Measurements from ENCODE around the gene SLC1A4.

The SLC1A4 gene

DNA sequence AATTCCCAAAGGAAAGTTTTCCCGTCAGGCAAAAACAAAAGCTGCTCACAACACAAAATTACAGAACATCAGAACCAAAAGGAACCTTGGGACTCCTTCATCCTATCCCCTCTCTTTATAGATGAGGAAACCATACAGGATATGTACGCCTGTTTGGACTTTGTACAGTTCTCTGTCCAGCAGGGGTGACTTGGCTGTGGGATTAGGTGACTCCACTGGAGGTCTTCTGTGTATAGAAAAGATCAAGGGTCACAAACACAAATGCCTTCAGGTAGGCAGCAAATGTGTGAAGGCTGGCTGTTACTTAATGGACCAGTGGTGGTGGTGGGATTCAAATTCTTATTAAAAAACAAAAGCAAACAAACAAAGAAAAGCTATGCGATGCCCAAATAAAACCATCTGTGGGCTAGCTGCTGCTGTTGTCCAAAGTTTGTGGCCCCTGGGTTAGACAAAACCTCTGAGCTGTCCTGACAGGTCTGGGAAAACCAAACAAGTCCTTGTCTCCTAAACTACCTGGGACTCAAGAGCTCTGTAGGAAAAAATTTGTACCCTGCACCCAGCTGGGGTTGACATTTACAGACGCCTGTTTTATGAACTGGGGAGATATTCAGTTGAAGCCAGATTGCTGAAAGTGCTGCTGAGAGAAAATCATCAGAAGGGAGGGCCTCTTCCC, 65.7 kb downstream of the SLC1A4 start:
- DNase-seq (ENCODE audit: low read depth): no peak

DNA sequence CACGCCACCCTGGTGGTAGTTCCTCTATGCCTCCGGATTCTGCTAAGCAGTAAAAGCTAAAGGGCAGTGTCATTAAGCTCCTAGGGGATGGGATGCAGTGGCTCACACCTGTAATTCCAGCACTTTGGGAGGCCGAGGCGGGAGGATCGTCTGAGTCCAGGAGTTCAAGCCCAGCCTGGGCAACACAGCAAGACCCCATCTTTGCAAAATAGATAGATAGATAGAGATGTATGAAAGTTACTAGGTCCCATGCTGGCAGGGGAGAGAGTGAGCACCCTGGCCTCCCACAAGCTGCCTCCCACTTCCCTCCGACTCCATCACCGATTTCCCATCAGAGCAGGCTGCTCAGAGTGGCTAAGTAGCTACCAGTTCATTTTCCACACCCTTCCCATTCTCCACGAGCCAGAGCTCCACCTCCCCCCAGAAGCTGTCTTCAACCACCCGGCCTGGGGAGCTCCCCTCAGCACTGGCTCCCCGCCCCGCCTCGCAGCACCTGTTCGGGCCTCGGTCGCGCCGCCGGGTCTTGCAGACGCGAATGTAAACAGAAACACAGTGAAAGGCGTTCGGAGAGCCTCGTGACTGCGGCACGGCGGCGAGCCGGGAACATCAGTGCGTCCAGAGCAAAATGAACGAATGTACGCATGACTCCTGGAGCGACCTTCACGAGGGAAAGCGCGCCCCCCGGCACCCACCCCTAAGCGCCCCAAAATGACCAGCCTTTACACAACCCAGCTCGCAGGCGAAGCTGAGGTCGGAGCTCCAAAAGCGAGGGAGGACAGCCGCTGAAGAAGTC, 66.4 kb downstream of the SLC1A4 start:
- peak; percentile 28 for DNase-seq (ENCODE audit: low read depth)

DNA sequence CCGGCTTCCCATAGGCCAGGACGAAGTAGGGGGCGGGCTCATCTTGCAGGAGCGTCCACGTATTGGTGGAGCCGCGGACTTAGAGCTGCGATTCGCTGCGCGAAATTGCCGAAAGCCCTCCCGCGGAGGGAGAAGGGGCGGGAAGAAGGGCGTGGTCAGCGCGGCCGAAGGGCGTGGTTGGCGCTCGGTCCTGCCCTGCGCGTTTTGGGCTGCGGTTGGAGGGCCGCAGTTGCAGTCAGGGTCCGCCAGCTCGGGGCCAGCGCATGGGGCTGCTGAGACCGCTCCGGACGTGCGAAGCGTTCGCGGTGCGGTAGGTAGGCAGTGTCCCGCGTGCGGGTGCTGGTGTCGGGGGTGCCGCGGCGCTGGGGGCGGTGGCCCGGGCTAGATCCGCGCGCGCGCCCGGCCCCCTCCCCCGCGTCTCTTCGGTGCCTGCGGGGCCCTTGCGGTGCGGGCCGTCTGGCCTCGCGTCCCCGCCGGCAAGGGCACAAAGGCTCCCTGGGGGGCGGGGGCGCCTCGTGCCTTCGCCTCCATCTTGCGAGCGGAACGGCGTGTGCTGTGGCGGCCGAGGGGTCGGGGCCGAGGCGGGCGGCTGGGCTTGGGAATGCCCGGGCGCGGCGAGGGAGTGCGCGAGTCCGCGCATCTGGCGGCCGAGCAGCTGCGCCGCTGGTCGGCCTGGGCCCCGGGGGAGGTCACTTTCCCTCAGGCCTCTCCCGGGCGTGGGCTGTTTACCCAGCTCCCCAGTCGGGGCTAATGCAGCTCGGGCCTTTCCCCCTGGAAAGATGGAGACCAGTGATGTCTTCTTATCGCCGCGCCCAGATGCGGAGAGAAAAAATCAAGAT, 67.2 kb downstream of the SLC1A4 start, which contains the start of gene CEP68:
Gene CEP68 (plus strand): TSS at position 202 of the 839 bp plus-strand sequence. CDS start 13,029 bp downstream, outside the sequence.
- peak; percentile 92 for DNase-seq (ENCODE audit: low read depth)

DNA sequence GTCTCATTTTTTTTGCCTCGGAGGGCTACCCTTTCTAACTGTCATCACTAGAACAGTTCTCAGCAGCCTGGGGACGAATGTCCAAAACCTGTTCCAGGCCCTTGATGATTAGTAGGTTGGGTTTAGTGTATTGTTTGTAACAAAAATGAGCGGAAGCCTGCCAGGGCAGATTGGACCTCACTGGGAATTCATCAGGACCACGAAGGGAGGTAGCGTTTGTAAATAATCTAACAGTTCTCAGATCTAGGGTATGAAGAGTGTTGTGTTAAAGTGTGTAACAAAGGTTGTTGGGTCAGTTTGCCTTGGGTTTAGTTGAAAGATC, 67.8 kb downstream of the SLC1A4 start:
- DNase-seq (ENCODE audit: low read depth): no peak

DNA sequence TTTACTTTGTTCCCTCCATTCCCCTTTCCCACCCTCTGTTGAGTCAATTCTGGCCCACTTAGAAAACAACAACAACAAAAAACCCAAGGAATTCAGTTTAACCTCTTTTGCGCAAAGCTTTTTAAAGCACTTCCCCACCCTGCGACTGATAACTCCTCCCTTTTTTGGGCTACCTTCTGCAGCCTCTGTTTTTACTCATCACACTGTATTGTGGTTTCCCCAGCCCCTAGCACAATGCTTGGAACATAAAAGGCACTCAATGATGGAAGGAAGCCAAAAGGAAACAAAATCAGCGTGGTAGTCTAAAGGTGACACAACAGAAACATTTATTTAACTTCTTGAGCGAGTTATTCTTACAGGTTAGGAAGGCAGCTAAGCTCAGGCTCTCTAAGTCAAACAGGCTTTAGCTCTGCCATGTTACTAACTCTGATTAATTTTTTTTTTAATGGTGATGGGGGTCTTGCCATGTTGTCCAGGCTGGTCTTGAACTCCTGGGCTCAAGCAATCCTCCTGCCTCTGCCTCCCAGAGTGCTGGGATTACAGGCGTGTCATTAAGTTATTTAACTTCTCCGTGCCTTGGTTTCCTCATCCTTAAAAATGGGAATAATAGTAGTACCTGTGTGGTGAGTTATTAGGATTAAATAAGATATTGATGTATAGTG, 68.3 kb downstream of the SLC1A4 start:
- DNase-seq (ENCODE audit: low read depth): no peak

DNA sequence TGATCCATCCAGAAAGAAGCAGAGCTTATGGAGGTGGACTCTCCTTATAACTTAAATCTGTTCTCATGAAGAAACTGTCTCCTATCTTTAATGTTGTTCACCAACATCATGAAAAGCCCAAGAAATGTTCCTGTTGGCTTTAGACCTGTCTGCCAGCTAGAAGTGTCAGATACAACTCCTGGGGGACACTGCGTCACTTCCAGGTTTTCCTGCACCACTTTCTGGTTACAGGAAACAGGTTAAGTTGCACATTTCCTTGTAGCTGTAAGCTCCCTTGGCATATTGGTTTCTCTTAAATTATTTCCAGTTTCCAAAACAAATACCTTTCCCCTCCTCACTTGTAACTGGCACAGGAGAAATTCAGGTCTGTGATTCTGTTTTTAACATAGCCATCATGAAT, 69.9 kb downstream of the SLC1A4 start:
- DNase-seq (ENCODE audit: low read depth): no peak

DNA sequence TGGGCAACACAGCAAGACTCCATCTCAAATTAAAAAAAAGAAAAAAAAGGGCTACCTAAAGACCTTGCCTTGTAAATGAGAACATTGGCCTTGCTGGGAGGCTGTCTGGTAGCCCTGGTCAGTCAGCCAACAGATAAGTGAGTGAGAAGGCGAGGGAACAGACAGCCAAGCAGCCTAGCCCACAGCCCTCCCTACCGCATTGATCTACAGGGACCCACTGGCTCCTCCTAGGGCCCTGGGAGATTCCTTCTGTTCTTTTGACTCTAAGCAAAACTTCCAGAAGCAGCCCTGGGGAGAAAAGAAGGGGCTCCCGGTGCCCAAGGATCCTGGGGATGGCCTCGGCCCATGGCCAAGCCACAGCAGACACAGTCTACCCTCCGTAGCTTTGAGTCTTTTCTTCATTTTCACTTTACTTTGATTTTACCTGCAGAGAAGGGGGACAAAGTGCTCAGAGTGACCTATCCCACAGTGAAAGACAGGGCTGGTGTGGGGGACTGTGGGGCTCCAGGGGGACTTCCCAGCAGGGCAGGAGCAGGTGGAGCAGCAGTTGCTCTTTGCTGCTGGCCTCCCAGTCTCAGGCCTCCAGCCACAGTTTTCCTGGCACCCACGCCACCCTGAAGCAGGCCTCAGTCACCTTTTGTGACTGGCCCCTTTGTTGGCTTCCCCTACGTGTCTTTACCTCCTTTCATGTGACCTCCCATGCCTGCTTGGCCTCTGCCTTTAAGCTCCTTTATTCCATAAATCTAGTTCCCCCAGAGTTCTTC, 72.1 kb downstream of the SLC1A4 start:
- no peak for DNase-seq (ENCODE audit: low read depth)

DNA sequence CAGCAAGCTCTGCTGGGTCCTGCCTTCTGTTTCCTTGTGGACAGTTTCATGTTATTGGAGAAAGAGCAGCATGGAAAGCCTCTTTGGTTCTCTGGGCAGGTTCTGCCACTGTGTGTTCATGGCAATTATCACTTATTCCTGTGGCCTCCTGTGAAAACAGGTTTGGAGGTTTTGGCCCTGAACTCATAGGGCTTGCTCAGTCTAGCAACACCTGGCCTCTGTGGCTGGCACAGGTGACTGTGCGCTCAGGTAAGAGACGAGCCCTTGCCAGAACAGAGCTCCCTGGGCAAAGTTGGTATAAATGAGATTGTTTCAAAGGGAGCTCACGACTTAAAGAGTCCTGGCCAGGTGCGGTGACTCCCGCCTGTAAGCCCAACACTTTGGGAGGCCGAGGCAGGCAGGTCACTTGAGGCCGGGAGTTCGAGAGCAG, 72.7 kb downstream of the SLC1A4 start:
- no peak for DNase-seq (ENCODE audit: low read depth)

DNA sequence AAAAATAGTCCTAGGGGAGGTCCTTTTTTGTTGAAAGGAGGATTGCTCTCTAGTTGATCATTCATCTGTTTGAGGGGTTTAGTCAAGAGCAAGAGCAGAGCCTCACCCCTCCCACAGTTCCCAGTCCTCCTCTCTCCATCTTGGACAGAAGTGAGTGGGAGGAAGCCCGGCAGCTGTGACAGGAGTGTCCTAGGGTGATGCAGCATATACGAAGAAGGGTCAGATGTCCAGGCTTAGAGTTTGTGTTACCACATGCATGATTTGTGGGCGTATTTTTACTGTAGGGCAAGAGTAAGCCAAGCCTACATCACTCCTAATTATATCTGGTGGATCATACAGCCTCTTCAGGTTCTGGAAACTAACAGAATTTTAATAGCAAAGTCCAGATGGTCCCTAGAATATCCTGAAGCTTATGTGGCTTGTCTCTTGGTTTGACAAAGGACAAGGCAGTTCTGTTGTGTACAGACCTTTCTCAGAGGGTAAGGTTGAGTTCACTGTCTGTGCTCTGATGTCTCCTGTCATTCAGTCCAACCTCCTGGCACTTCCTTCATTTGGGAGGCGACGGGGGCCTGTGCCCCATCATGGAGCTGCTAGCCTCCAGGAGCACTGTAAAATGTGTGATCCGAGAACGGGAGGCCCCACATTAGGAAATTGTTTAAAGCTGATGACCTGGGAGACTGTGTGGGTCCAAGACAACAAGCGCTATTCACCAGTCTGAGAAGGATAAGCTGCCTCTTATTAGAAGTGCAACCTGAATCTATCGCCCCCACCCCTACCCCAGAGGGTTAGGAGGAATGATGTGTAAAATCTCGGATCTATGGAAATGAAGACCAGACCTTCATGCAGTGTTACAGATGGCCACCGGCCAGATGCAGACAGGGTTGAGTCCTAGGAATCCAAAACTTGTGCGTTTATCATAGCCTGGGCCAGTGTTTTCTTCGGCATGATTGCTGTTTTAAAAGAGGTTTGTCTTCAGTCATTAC, 73.9 kb downstream of the SLC1A4 start:
- DNase-seq (ENCODE audit: low read depth): no peak

DNA sequence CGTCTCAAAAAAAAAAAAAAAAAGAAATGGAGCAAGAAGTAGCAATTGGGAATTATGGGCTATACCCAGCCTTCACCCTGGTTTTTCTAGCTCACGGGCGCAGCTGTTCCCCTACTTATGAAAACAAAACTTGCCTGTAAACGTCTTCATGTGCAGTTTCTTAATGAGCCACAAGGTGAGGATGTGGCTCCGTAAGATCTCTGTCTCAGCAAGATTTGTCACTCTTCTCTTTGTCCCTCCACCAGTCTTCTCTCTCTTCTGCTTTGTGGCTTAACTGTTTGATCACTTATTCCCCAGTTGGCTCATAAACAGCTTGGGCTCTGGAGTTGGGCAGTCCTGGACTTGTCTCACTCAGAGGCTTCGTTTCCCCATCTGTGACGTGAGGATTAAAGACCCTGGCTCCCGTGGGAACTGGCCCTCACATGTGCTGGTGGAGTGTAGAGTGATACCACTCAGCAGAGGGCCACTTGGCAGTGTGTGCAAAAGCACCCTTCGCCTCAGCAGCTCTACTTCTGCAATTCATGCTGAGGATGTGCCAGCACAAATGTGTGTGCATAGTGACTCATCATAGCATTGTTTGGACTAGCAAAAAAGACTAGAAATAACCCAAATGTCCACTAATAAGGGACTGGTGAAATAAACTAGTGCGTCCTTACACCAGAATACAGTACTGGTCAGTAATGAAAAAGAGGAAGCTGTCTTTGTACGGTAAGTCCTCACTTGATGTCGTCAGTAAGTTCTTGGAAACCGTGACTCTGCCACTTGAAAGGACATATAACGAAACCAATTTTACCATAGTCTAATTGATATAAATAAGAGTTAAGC, 75.7 kb downstream of the SLC1A4 start:
- DNase-seq (ENCODE audit: low read depth): no peak

DNA sequence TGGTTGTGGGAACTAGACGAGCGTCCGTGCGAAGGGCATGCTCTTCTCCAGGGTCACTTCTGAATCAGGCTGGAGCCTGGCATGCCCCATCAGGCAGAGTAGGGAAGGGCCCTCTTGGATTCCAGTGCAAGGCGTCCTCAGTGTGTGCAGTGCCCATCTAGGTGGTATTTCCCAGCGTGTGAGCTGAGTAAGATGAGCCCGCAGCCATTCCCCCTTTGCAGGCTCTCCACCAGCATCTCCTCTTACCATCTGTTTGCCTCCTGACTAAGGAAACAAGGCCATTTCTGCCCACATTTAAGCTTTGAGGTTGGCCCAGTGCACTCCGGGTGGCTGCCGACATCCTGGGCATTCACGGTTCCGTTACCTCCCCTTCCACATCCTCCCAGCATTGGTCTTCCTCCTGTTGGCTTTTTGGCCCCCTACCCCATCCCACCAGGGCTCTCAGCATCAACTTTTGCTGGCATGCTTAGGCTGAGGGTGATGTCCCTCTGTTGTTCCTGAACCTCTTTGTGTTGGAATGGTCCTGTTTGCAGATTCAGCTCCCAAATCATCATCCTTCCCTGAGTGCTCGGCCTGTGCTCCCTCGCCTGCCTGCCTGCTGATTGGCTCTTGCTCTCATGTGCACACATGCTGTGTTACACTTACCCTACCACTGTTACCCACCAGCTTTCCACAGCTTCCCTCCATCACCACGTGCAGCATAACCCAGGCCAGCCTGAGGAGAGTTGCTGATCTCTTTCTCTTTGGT, 78.8 kb downstream of the SLC1A4 start:
- DNase-seq (ENCODE audit: low read depth): no peak

DNA sequence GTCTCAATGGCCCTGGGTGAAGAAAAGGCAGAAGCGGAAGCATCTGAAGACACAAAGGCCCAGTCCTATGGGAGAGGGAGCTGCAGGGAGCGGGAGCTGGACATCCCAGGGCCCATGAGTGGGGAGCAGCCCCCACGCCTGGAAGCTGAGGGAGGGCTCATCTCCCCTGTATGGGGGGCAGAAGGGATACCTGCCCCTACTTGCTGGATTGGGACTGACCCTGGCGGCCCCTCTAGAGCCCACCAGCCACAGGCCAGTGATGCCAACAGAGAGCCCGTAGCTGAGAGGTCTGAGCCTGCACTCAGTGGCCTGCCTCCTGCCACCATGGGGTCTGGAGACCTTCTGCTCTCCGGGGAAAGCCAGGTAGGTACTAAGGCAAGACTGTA, 80.2 kb downstream of the SLC1A4 start:
- no peak for DNase-seq (ENCODE audit: low read depth)

DNA sequence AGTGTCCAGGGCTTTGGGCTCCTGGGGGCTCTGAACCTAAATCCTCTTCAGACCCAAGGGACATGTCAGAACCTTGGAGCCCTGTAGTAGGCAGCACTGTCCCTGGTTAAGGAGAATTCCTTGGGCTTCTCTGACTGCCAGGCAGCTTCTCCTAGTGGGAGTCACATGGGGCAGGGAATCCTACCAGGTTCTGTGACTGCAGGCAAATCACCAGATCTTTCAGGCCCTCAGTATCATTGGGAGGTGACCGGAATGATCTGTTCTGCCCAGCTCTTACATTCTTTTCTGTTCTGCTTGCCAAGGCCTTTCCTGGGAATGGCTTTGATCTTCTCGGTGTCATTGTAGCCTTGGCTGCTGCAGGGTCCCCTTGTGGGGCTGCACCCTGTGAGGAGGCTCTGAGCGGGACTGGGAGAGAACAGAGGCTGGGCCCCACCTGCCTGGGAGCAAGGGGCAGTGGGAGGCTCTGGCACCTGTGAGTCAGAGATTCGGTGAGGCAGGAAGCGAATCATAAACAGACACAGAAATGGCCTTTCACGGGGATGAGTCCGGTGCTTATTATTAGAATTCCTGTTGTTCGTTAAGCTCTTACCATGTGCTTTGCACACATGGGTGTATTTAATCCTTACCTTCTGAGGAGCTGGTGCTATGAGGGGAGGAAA, 81.1 kb downstream of the SLC1A4 start:
- no peak for DNase-seq (ENCODE audit: low read depth)

DNA sequence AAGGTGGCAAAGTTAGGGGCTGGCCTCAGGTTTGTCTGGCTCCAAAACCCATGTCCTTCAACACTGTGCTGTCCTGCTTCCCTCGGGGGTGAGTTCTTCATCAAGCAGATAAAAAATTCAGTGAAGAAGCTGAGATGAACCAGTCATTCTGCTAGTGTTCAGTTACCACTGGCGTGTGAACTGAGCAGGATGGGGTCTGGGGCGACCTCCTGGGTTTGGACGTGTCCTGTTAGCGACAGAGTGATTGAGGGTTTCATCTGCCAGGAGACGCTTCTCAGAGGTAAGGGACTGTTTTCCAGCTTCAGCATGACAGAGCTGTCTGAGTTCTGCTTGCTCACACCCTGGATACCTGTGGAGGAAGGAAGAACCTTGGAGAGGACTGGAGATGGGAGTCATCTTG, 81.7 kb downstream of the SLC1A4 start:
- DNase-seq (ENCODE audit: low read depth): no peak

DNA sequence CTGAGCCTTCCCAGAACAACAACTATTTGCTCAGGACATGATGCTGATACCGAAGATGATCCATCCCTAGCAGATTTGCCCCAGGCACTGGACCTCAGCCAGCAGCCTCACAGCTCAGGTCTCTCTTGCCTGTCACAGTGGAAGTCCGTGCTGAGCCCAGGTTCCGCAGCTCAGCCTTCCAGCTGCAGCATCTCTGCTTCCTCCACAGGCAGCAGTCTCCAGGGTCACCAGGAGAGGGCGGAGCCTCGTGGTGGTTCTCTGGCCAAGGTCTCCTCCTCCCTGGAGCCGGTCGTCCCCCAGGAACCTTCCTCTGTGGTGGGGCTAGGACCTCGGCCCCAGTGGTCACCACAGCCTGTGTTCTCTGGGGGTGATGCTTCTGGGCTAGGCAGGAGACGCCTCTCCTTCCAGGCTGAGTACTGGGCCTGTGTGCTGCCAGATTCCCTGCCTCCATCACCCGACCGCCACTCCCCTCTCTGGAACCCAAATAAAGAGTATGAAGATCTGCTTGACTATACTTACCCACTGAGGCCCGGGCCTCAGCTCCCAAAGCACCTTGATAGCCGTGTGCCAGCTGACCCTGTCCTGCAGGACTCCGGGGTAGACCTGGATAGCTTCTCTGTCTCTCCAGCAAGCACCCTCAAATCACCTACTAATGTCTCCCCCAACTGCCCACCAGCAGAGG, 82.4 kb downstream of the SLC1A4 start:
- no peak for DNase-seq (ENCODE audit: low read depth)

DNA sequence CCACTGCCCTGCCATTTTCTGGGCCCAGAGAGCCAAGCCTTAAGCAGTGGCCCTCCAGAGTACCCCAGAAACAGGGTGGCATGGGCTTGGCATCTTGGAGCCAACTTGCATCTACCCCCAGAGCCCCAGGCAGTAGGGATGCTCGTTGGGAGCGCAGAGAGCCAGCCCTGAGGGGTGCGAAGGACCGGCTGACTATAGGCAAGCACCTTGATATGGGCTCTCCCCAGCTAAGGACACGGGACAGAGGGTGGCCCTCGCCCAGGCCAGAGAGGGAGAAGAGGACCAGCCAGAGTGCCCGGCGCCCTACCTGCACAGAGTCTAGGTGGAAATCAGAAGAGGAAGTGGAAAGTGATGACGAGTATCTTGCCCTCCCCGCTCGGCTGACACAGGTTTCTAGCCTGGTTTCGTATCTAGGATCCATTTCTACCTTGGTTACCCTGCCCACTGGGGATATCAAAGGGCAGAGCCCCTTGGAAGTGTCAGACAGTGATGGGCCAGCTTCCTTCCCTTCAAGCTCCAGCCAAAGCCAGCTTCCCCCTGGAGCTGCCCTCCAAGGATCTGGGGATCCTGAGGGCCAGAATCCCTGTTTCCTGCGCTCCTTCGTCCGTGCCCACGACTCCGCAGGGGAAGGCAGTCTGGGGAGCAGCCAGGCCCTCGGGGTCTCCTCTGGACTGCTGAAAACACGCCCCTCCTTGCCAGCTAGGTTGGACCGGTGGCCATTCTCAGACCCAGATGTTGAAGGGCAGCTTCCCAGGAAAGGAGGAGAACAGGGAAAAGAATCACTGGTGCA, 83.2 kb downstream of the SLC1A4 start:
- DNase-seq (ENCODE audit: low read depth): no peak

Measured in stimulated activated CD8-positive, alpha-beta memory T cell treated with anti-CD3 and anti-CD28 coated beads, Interleukin-15, amount 100 ng/mL, for 1 hour (primary cell).